H1 (cell line): ENCODE data around the gene DDAH2. TPM values are rescaled to one million over a fixed set of nuclear protein-coding genes. Genes with fewer than 3 reads are reported as not detected.

ENCODE experiments used
- CTCF ChIA-PET: fragments of 300-600 bp; sonication (Branson Sonifier 250); formaldehyde crosslinking; loops from one replicate; lab custom pipeline; 2021; ENCODE audit not compliant: partially characterized antibody; lab: Charles Lee
- POLR2A ChIA-PET: fragments of 300-600 bp; sonication (Branson Sonifier 250); formaldehyde crosslinking; loops from one replicate; lab custom pipeline; 2021; ENCODE audit warnings: inconsistent platforms; ENCODE audit not compliant: partially characterized antibody; lab: Charles Lee
- DNase-seq, 2 experiments: peaks; one replicate each; pipeline versions ENCODE4 v3.0.0 to v3.0.0-alpha.2; 2010 to 2022; ENCODE audit warnings: low spot score in 2 of 2, low read depth in 1 of 2, mixed read lengths in 1 of 2
- FAIRE-seq: peaks from 2 replicates; lab custom pipeline; 2011; peaks lifted over from hg19 to GRCh38; lab: Jason Lieb, UNC
- H2AFZ ChIP-seq: 2 replicates; pipeline ENCODE4 v1.8.1; 2012; ENCODE audit warnings: low read length, inconsistent platforms
- H2AK5ac ChIP-seq: 2 replicates; pipeline ENCODE4 v1.6.1; 2013; ENCODE audit warnings: low read depth, low read length
- H2BK120ac ChIP-seq: replicated peaks from 2 replicates; pipeline ENCODE3; 2013; ENCODE audit warnings: low read depth, low read length, inconsistent platforms
- H2BK12ac ChIP-seq: 2 replicates; pipeline ENCODE4 v1.6.1; 2013; ENCODE audit warnings: low read depth, low read length
- H2BK15ac ChIP-seq: 2 replicates; pipeline ENCODE4 v1.6.1; 2013; ENCODE audit warnings: low read length
- H2BK20ac ChIP-seq: 2 replicates; pipeline ENCODE4 v1.6.1; 2013; ENCODE audit warnings: low read length
- H2BK5ac ChIP-seq: 2 replicates; pipeline ENCODE4 v1.6.1; 2013; ENCODE audit warnings: low read depth, low read length
- H3K14ac ChIP-seq: 2 replicates; pipeline ENCODE4 v1.6.1; 2013; ENCODE audit warnings: inconsistent platforms; ENCODE audit not compliant: insufficient read length
- H3K18ac ChIP-seq: 2 replicates; pipeline ENCODE4 v1.6.1; 2013; ENCODE audit warnings: low read length; ENCODE audit errors: extremely low read depth
- H3K23ac ChIP-seq: 2 replicates; pipeline ENCODE4 v1.6.1; 2013; ENCODE audit warnings: inconsistent platforms; ENCODE audit not compliant: insufficient read length
- H3K23me2 ChIP-seq: 2 replicates; pipeline ENCODE4 v1.6.1; 2013; ENCODE audit warnings: low read depth, low read length
- H3K27ac ChIP-seq: 2 replicates; pipeline ENCODE4 v1.6.1; 2011; ENCODE audit warnings: low read depth, low read length, inconsistent platforms
- H3K27me3 ChIP-seq, 4 experiments: replicated peaks in 1 of 4; 1 replicate in 1 of 4; 2 replicates in 3 of 4; pipeline versions ENCODE4 v1.6.1 to v1.8.1; 2011 to 2013; ENCODE audit warnings: low read length in 3 of 4, mild to moderate bottlenecking in 3 of 4, inconsistent platforms in 2 of 4, mixed read lengths in 2 of 4, moderate library complexity in 1 of 4; ENCODE audit not compliant: control insufficient read depth in 3 of 4, insufficient read depth in 3 of 4; ENCODE audit errors: extremely low read depth in 1 of 4
- H3K36me3 ChIP-seq, 4 experiments: 2 replicates each; pipeline versions ENCODE4 v1.6.1 to v1.8.1; 2011 to 2013; ENCODE audit warnings: mild to moderate bottlenecking in 4 of 4, low read length in 3 of 4, moderate library complexity in 2 of 4, control low read depth in 1 of 4, inconsistent platforms in 1 of 4; ENCODE audit not compliant: insufficient read depth in 4 of 4, control insufficient read depth in 2 of 4
- H3K4ac ChIP-seq: replicated peaks from 2 replicates; pipeline ENCODE3; 2013; ENCODE audit warnings: low read length, low read depth, mixed read lengths, inconsistent platforms; ENCODE audit not compliant: insufficient read length
- H3K4me1 ChIP-seq, 4 experiments: replicated peaks in 1 of 4; 1 replicate in 1 of 4; 2 replicates in 3 of 4; pipeline versions ENCODE4 v1.6.1 to v1.8.1; 2011 to 2013; ENCODE audit warnings: low read length in 3 of 4, inconsistent platforms in 2 of 4, mixed read lengths in 1 of 4; ENCODE audit not compliant: insufficient read depth in 4 of 4, control insufficient read depth in 3 of 4
- H3K4me2 ChIP-seq, 2 experiments: 2 replicates each; pipeline versions ENCODE4 v1.6.1 to v1.8.1; 2011 to 2013; ENCODE audit warnings: low read depth in 2 of 2, low read length in 2 of 2, control low read depth in 1 of 2, inconsistent platforms in 1 of 2, mild to moderate bottlenecking in 1 of 2; ENCODE audit not compliant: insufficient read depth in 1 of 2
- H3K4me3 ChIP-seq, 4 experiments: fragments of 200-600, 300-600 bp in 1 of 4; sonication (generic), shearing (Covaris generic), sonication (Bioruptor Twin) in 1 of 4; 2 replicates each; pipeline versions ENCODE4 v1.5.1 to v1.8.1; 2011 to 2016; ENCODE audit warnings: low read length in 4 of 4, low read depth in 3 of 4, control low read depth in 2 of 4, inconsistent platforms in 2 of 4, mild to moderate bottlenecking in 2 of 4, mixed read lengths in 1 of 4, moderate library complexity in 1 of 4; ENCODE audit not compliant: insufficient read depth in 2 of 4; ENCODE audit errors: extremely low read depth in 1 of 4
- H3K56ac ChIP-seq: replicated peaks from 2 replicates; pipeline ENCODE3; 2013; ENCODE audit warnings: low read depth, mild to moderate bottlenecking, mixed read lengths, low read length, inconsistent platforms; ENCODE audit not compliant: insufficient read length
- H3K79me1 ChIP-seq: 2 replicates; pipeline ENCODE4 v1.6.1; 2013; ENCODE audit warnings: low read depth, low read length, control low read depth
- H3K79me2 ChIP-seq, 2 experiments: 2 replicates each; pipeline versions ENCODE4 v1.6.1 to v1.8.1; 2012 to 2013; ENCODE audit warnings: low read length in 2 of 2, mild to moderate bottlenecking in 2 of 2, inconsistent platforms in 1 of 2; ENCODE audit not compliant: insufficient read depth in 2 of 2, control insufficient read depth in 1 of 2
- H3K9ac ChIP-seq, 4 experiments: replicated peaks in 1 of 4; 1 replicate in 1 of 4; 2 replicates in 3 of 4; pipeline versions ENCODE4 v1.6.1 to v1.8.1; 2011 to 2013; ENCODE audit warnings: low read depth in 3 of 4, low read length in 3 of 4, control low read depth in 2 of 4, mild to moderate bottlenecking in 2 of 4, moderate library complexity in 2 of 4, inconsistent platforms in 1 of 4; ENCODE audit errors: extremely low read depth in 1 of 4
- H3K9me3 ChIP-seq, 2 experiments: 2 replicates each; pipeline versions ENCODE4 v1.6.1 to v1.8.1; 2012 to 2013; ENCODE audit warnings: mild to moderate bottlenecking in 2 of 2, moderate library complexity in 2 of 2, control low read depth in 1 of 2, inconsistent platforms in 1 of 2, low read depth in 1 of 2, low read length in 1 of 2, mixed read lengths in 1 of 2; ENCODE audit not compliant: insufficient read depth in 2 of 2
- H4K20me1 ChIP-seq, 2 experiments: replicated peaks in 1 of 2; 2 replicates each; pipeline versions ENCODE3 to v1.8.1; 2011 to 2013; ENCODE audit warnings: inconsistent platforms in 2 of 2, low read length in 2 of 2, mild to moderate bottlenecking in 1 of 2; ENCODE audit not compliant: insufficient read depth in 2 of 2, control insufficient read depth in 1 of 2
- H4K5ac ChIP-seq: 2 replicates; pipeline ENCODE4 v1.6.1; 2013; ENCODE audit warnings: low read length, low read depth, mixed read lengths, inconsistent platforms; ENCODE audit not compliant: insufficient read length
- H4K8ac ChIP-seq: 2 replicates; pipeline ENCODE4 v1.8.0; 2013; ENCODE audit warnings: mild to moderate bottlenecking, moderate library complexity, low read length, inconsistent platforms; ENCODE audit not compliant: insufficient read depth; ENCODE audit errors: extremely low read depth
- H4K91ac ChIP-seq: replicated peaks from 2 replicates; pipeline ENCODE3; 2013; ENCODE audit warnings: low read length, mixed read lengths, inconsistent platforms; ENCODE audit not compliant: insufficient read length
- JUND ChIP-seq: IDR thresholded peaks from 2 replicates; pipeline ENCODE4 v1.6.1; 2011; ENCODE audit warnings: mild to moderate bottlenecking, improper control_type of control experiment, low read length
- POLR2A ChIP-seq, 2 experiments: IDR thresholded peaks; 1 replicate in 1 of 2; 2 replicates in 1 of 2; pipeline ENCODE4 v1.6.1; 2011; ENCODE audit warnings: low read depth in 2 of 2, low read length in 2 of 2, mild to moderate bottlenecking in 2 of 2; ENCODE audit errors: control extremely low read depth in 1 of 2
- SAP30 ChIP-seq: fragments of 300-600 bp; sonication (generic); IDR thresholded peaks from 2 replicates; pipeline ENCODE4 v1.7.1; 2012; ENCODE audit warnings: low read length, moderate library complexity, mild to moderate bottlenecking, inconsistent platforms; ENCODE audit not compliant: insufficient read depth, insufficient replicate concordance
- SIN3A ChIP-seq, 2 experiments: IDR thresholded peaks in 1 of 2; conservative IDR thresholded peaks in 1 of 2; 2 replicates each; pipeline ENCODE4 v1.6.1; 2011 to 2012; ENCODE audit warnings: low read length in 2 of 2, improper control_type of control experiment in 1 of 2, low read depth in 1 of 2, mild to moderate bottlenecking in 1 of 2
- SP4 ChIP-seq: IDR thresholded peaks from 2 replicates; pipeline ENCODE4 v1.6.1; 2012; ENCODE audit warnings: low read length, inconsistent platforms
- SRF ChIP-seq: IDR thresholded peaks from 2 replicates; pipeline ENCODE4 v1.6.1; 2011; ENCODE audit warnings: mild to moderate bottlenecking, low read depth, low read length, moderate library complexity
- WGBS, 2 experiments: shearing (Covaris generic) in 1 of 2; methylation state at CpG; one replicate each; pipeline versions ENCODE4 v1.1.6 to v1.1.7; 2013 to 2015; ENCODE audit warnings: low lambda C conversion rate in 2 of 2, mixed read lengths in 2 of 2, inconsistent platforms in 1 of 2, low coverage in 1 of 2, missing lambda C conversion rate in 1 of 2; ENCODE audit not compliant: insufficient replicate concordance in 2 of 2, insufficient coverage in 1 of 2, insufficient read length in 1 of 2; ENCODE audit errors: extremely low coverage in 1 of 2, missing lambda C conversion rate in 1 of 2; 5-methylcytosine and 5-hydroxymethylcytosine counted together
- polyA plus RNA-seq, 7 experiments: library from polyadenylated mRNA; depleted of rRNA in 3 of 7; stranded (reverse) in 5 of 7; unstranded in 2 of 7; fragments of >200 nt in 5 of 7; fragments of 200-250 nt in 2 of 7; gene quantifications; 1 replicate in 5 of 7; 2 replicates in 1 of 7; 4 replicates in 1 of 7; pipeline versions ENCODE4 v1.2.1 to v1.2.3, GENCODE V29; 2011 to 2013; ENCODE audit warnings: missing spikeins in 2 of 7, mixed read lengths in 2 of 7
- total RNA-seq: library from RNA; stranded (reverse); fragmentation: NEBNext Ultra II Directional; extraction: Animal tissue kit (Norgen Biotek cat#: 25700); gene quantifications from 2 replicates; pipeline ENCODE4 v1.2.1, GENCODE V29; 2021

The DDAH2 gene
- total and polyA plus RNA-seq, 2 of the 8 experiments (the other 6 are each of a cell fraction or from before 2014, with no cell fraction given), result 53.3 to 73.5 TPM

DNA sequence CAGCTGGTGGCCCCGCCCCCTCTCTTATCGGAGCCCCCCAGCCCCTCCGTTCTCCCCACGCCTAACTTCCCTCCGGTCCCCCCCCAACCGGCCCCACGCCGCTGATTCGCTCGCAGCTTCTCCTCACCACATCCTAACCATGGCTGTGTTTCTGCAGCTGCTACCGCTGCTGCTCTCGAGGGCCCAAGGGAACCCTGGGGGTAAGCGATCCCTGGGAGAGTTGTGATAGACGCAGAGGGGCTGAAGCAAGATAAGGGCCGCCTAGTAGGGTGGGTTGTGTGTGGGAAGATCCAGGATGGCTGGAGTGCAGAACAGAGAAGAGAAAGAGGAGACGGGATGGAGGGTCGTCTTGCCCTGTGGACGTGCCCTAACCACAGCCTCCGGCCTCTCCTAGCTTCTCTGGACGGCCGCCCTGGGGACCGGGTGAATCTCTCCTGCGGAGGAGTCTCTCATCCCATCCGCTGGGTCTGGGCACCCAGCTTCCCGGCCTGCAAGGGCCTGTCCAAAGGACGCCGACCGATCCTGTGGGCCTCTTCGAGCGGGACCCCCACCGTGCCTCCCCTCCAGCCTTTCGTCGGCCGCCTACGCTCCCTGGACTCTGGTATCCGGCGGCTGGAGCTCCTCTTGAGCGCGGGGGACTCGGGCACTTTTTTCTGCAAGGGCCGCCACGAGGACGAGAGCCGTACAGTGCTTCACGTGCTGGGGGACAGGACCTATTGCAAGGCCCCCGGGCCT, 5.7 kb downstream of the DDAH2 start, which contains the start of gene MPIG6B:
TSS of gene MPIG6B (plus strand) at position 129 of the 735 bp plus-strand sequence. CDS start at position 140, 11 bp downstream.
- H3K9me3 ChIP-seq, result no peaks in the 10 kb centered on the region
- H3K4me1 ChIP-seq, result peaks cover 1 to 10% (median 6%) of the 10 kb centered on the region in 4 experiments; a peak in 6 of 7 replicates
- H2AK5ac ChIP-seq, result no peak within 1 kb of the TSS
- no peak within 1 kb of the TSS for H3K23ac ChIP-seq
- no peak within 1 kb of the TSS for H2BK20ac ChIP-seq
- no peak within 1 kb of the TSS for H3K27ac ChIP-seq
- ChIA-PET POLR2A (interaction anchor here (0.9 to 7.2 kb wide), 15 partner anchors 9 to 139 kb away, joined by 3 to 73 read pairs (median 4); partner anchors contain the start of genes ABHD16A, CLIC1, GPANK1 and LY6G6D), CTCF (interaction anchor here (0.5 to 8.9 kb wide), 14 partner anchors 9 to 1049 kb away, joined by 3 to 89 read pairs (median 4); partner anchors contain the start of genes LSM2 and LY6G6D)
- H3K36me3 ChIP-seq, result peaks cover 0 to 11% (median 10%) of the 10 kb centered on the region in 4 experiments; a peak in 5 of 8 replicates
- TF ChIP-seq SP4 (no peak), SAP30 (no peak), SRF (no peak), POLR2A (IDR thresholded peaks at IDR 0.05; ENCODE audit: control extremely low read depth in 1 of 2, low read depth in 2 of 2, low read length in 2 of 2) (no peak), SIN3A (conservative IDR thresholded peaks at IDR 0.05 in 1 of 2, IDR thresholded peaks at IDR 0.05 in 1 of 2; ENCODE audit: low read depth in 1 of 2, low read length in 2 of 2) (no peak), JUND (no peak)
- no peak within 1 kb of the TSS for H4K5ac ChIP-seq
- H4K91ac ChIP-seq, result no peak within 1 kb of the TSS
- H3K4me3 ChIP-seq, result no peak within 1 kb of the TSS
- no peak within 1 kb of the TSS; a peak in 1 of 7 replicates for H3K9ac ChIP-seq
- no peak within 1 kb of the TSS for H3K14ac ChIP-seq
- H3K4me2 ChIP-seq, result no peak within 1 kb of the TSS
- H2BK120ac ChIP-seq, result no peak within 1 kb of the TSS
- 0 out of 2 replicates have a peak within 1 kb of the TSS, but pooled peaks have one; percentile 61 for H2BK15ac ChIP-seq
- no peak within 1 kb of the TSS for H2AFZ ChIP-seq
- FAIRE-seq, result no peak
- DNase-seq, result no peak
- H3K18ac ChIP-seq, result no peak within 1 kb of the TSS; the same call in 1 of the 2 replicates
- H4K20me1 ChIP-seq, result no peaks in the 10 kb centered on the region
- H3K79me1 ChIP-seq, result 0 out of 2 replicates have a peak, but pooled peaks cover 3% of the 10 kb centered on the region
- H4K8ac ChIP-seq, result peak within 1 kb of the TSS; percentile 53
- H3K4ac ChIP-seq, result no peak within 1 kb of the TSS
- no peaks in the 10 kb centered on the region for H3K27me3 ChIP-seq
- H2BK5ac ChIP-seq, result no peak within 1 kb of the TSS
- 91% methylated on average over 33 of the region's 46 CpGs; no CpG with 5 or more reads in 1 of the 2 experiments for WGBS, 2 experiments
- no peaks in the 10 kb centered on the region for H3K79me2 ChIP-seq
- no peak within 1 kb of the TSS for H2BK12ac ChIP-seq
- H3K56ac ChIP-seq, result no peak within 1 kb of the TSS
- H3K23me2 ChIP-seq, result no peaks in the 10 kb centered on the region
